ENCODE data around the gene LBH. TPM values are rescaled to one million over a fixed set of nuclear protein-coding genes. Genes with fewer than 3 reads are reported as not detected.

The LBH gene
- total RNA-seq, 8 experiments from 2014 or later = 3.0 to 88.7 (median 52.3) TPM

GRCh38 chr2:30236591-30237238 lies 5.4 kb downstream of the LBH start:
- Histone ChIP-seq H3K4me1 (replicated peaks in 1 of 2) (peaks cover 21 to 23% of the 10 kb centered on the region in 2 donors), H3K4me3 (no peak overlapping the region), H3K27ac (no peak overlapping the region)
- 72 to 100% (median 85%) methylated on average over 2 to 5 of the region's 8 CpGs; no CpG with 5 or more reads in 7 of the 10 experiments for WGBS, 10 experiments
- in situ Hi-C loops (cut with MboI; ENCODE audit: low pct_unique_long_range_greater_than_20kb in 2 of 9, low sequenced_read_pairs in 9 of 9, unreplicated experiment in 9 of 9) = loop anchor here in 2 of 9 experiments (25.0 kb wide), 2 partner anchors 201 to 226 kb away; partner anchors contain the start of gene LCLAT1 (in 1 of the 2)
- no peak for ATAC-seq (replicated peaks in 6 of 8)

- Histone ChIP-seq H3K27ac (no peak overlapping the region), H3K4me1 (replicated peaks in 1 of 2) (peaks cover 21 to 23% of the 10 kb centered on the region in 2 donors), H3K4me3 (no peak overlapping the region)
- 30 to 92% (median 80%) methylated on average over 1 to 7 of the region's 8 CpGs; no CpG with 5 or more reads in 1 of the 10 experiments for WGBS, 10 experiments
- ATAC-seq (replicated peaks in 6 of 8) = peak in 2 of 8 experiments; percentile 12 to 15
- in situ Hi-C loops (cut with MboI; ENCODE audit: low pct_unique_long_range_greater_than_20kb in 2 of 9, low sequenced_read_pairs in 9 of 9, unreplicated experiment in 9 of 9) = loop anchor here in 2 of 9 experiments (25.0 kb wide), 2 partner anchors 200 to 225 kb away; partner anchors contain the start of gene LCLAT1 (in 1 of the 2)
These were observed 6.1 kb downstream of the LBH start for GRCh38 chr2:30237239-30237965.

- Histone ChIP-seq H3K4me3 (no peak overlapping the region), H3K27ac (no peak overlapping the region), H3K4me1 (replicated peaks in 1 of 2) (peaks cover 17 to 21% of the 10 kb centered on the region in 2 donors)
- ATAC-seq (replicated peaks in 6 of 8) = no peak
- WGBS, 10 experiments = 54 to 95% (median 76%) methylated on average over 2 to 6 of the region's 13 CpGs; no CpG with 5 or more reads in 1 of the 10 experiments
- in situ Hi-C loops (cut with MboI; ENCODE audit: low pct_unique_long_range_greater_than_20kb in 2 of 9, low sequenced_read_pairs in 9 of 9, unreplicated experiment in 9 of 9) = loop anchor here in 2 of 9 experiments (25.0 kb wide), 2 partner anchors 199 to 224 kb away; partner anchors contain the start of gene LCLAT1 (in 1 of the 2)
These were observed 6.8 kb downstream of the LBH start for GRCh38 chr2:30237966-30238800.

GRCh38 chr2:30239308-30239985 lies 8.1 kb downstream of the LBH start:
- peak; percentile 43 to 90 (median 64) for ATAC-seq (replicated peaks in 6 of 8)
- 7 to 93% (median 36%) methylated on average over 1 to 4 of the region's 11 CpGs; no CpG with 5 or more reads in 3 of the 10 experiments for WGBS, 10 experiments
- in situ Hi-C loops (cut with MboI; ENCODE audit: low pct_unique_long_range_greater_than_20kb in 2 of 9, low sequenced_read_pairs in 9 of 9, unreplicated experiment in 9 of 9) = loop anchor here in 2 of 9 experiments (25.0 kb wide), 2 partner anchors 198 to 223 kb away; partner anchors contain the start of gene LCLAT1 (in 1 of the 2)
- no peak overlapping the region for H3K27ac ChIP-seq
- H3K4me3 ChIP-seq = no peak overlapping the region
- peaks cover 6 to 9% of the 10 kb centered on the region in 2 donors for H3K4me1 ChIP-seq (replicated peaks in 1 of 2)

GRCh38 chr2:30239986-30240752 lies 8.8 kb downstream of the LBH start:
- H3K4me1 ChIP-seq (replicated peaks in 1 of 2) = peaks cover 6 to 9% of the 10 kb centered on the region in 2 donors
- peak in 5 of 8 experiments; percentile 49 to 74 (median 66) for ATAC-seq (replicated peaks in 6 of 8)
- WGBS, 10 experiments = 20 to 100% (median 77%) methylated on average over 1 to 7 of the region's 12 CpGs; no CpG with 5 or more reads in 2 of the 10 experiments
- H3K4me3 ChIP-seq = no peak overlapping the region
- no peak overlapping the region for H3K27ac ChIP-seq
- in situ Hi-C loops (cut with MboI; ENCODE audit: low pct_unique_long_range_greater_than_20kb in 2 of 9, low sequenced_read_pairs in 9 of 9, unreplicated experiment in 9 of 9) = loop anchor here in 2 of 9 experiments (25.0 kb wide), 2 partner anchors 197 to 222 kb away; partner anchors contain the start of gene LCLAT1 (in 1 of the 2)

- in situ Hi-C loops (cut with MboI; ENCODE audit: low pct_unique_long_range_greater_than_20kb in 2 of 9, low sequenced_read_pairs in 9 of 9, unreplicated experiment in 9 of 9) = loop anchor here in 2 of 9 experiments (25.0 kb wide), 2 partner anchors 194 to 219 kb away; partner anchors contain the start of gene LCLAT1 (in 1 of the 2)
- Histone ChIP-seq H3K4me3 (no peak overlapping the region), H3K27ac (no peak overlapping the region), H3K4me1 (replicated peaks in 1 of 2) (peaks cover 6 to 9% of the 10 kb centered on the region in 2 donors)
- WGBS, 10 experiments = 60 to 100% (median 100%) methylated on average over 1 to 2 of the region's 3 CpGs; no CpG with 5 or more reads in 1 of the 10 experiments
- ATAC-seq (replicated peaks in 6 of 8) = no peak
These were observed 11.9 kb downstream of the LBH start for GRCh38 chr2:30243231-30243630.

- in situ Hi-C loops (cut with MboI; ENCODE audit: low pct_unique_long_range_greater_than_20kb in 2 of 9, low sequenced_read_pairs in 9 of 9, unreplicated experiment in 9 of 9) = loop anchor here in 2 of 9 experiments (25.0 kb wide), 2 partner anchors 192 to 217 kb away; partner anchors contain the start of gene LCLAT1 (in 1 of the 2)
- H3K27ac ChIP-seq = no peak overlapping the region
- ATAC-seq (replicated peaks in 6 of 8) = no peak
- 78 to 100% (median 94%) methylated on average over 1 to 5 of the region's 5 CpGs; no CpG with 5 or more reads in 1 of the 10 experiments for WGBS, 10 experiments
- H3K4me3 ChIP-seq = no peak overlapping the region
- no peaks in the 10 kb centered on the region for H3K4me1 ChIP-seq (replicated peaks in 1 of 2)
These were observed 14.0 kb downstream of the LBH start for GRCh38 chr2:30245364-30245763.

- Histone ChIP-seq H3K27ac (no peak overlapping the region), H3K4me3 (no peak overlapping the region), H3K4me1 (replicated peaks in 1 of 2) (peaks cover 0 to 12% of the 10 kb centered on the region in 2 donors)
- no peak for ATAC-seq (replicated peaks in 6 of 8)
- WGBS, 10 experiments = 17 to 100% (median 56%) methylated on average over 1 to 2 of the region's 2 CpGs; no CpG with 5 or more reads in 2 of the 10 experiments
- in situ Hi-C loops (cut with MboI; ENCODE audit: low pct_unique_long_range_greater_than_20kb in 2 of 9, low sequenced_read_pairs in 9 of 9, unreplicated experiment in 9 of 9) = loop anchor here in 2 of 9 experiments (25.0 kb wide), 2 partner anchors 189 to 214 kb away; partner anchors contain the start of gene LCLAT1 (in 1 of the 2)
These were observed 17.5 kb downstream of the LBH start for GRCh38 chr2:30248791-30249190.

GRCh38 chr2:30249354-30249753 lies 18.0 kb downstream of the LBH start:
- WGBS, 10 experiments = 50 to 92% (median 61%) methylated on average over 1 to 7 of the region's 7 CpGs; no CpG with 5 or more reads in 2 of the 10 experiments
- Histone ChIP-seq H3K4me3 (no peak overlapping the region), H3K4me1 (replicated peaks in 1 of 2) (peaks cover 0 to 12% of the 10 kb centered on the region in 2 donors), H3K27ac (no peak overlapping the region)
- ATAC-seq (replicated peaks in 6 of 8) = no peak
- in situ Hi-C loops (cut with MboI; ENCODE audit: low pct_unique_long_range_greater_than_20kb in 2 of 9, low sequenced_read_pairs in 9 of 9, unreplicated experiment in 9 of 9) = loop anchor here in 2 of 9 experiments (25.0 kb wide), 2 partner anchors 188 to 213 kb away; partner anchors contain the start of gene LCLAT1 (in 1 of the 2)

- Histone ChIP-seq H3K4me1 (replicated peaks in 1 of 2) (peaks cover 0 to 12% of the 10 kb centered on the region in 2 donors), H3K27ac (no peak overlapping the region), H3K4me3 (no peak overlapping the region)
- WGBS, 10 experiments = 40 to 100% (median 92%) methylated on average over 1 to 6 of the region's 6 CpGs; no CpG with 5 or more reads in 5 of the 10 experiments
- in situ Hi-C loops (cut with MboI; ENCODE audit: low pct_unique_long_range_greater_than_20kb in 2 of 9, low sequenced_read_pairs in 9 of 9, unreplicated experiment in 9 of 9) = no loop called here
- ATAC-seq (replicated peaks in 6 of 8) = no peak
These were observed 19.1 kb downstream of the LBH start for GRCh38 chr2:30250421-30250820.
